CD4-positive, CD25-positive, alpha-beta regulatory T cell (primary cell): ENCODE results near the gene MRTFB. TPM values are rescaled to one million over a fixed set of nuclear protein-coding genes. Genes with fewer than 3 reads are reported as not detected.

Source experiments
- ATAC-seq, 2 donors: fragments of 150-1000 bp; cut with Tn5 transposase; one replicate each; pipeline ENCODE4 v1.10.0; 2021; ENCODE audit warnings: low read depth in 2 of 2, moderate number of reproducible peaks in 2 of 2, moderate library complexity in 1 of 2
- DNase-seq, 3 donors: peaks; one replicate each; pipeline versions ENCODE4 v3.0.0 to v3.0.0-alpha.2; 2012 to 2022; ENCODE audit warnings: mixed read lengths in 1 of 3
- H3K27ac ChIP-seq: one replicate; pipeline ENCODE4 v1.7.0; 2013; ENCODE audit warnings: mild to moderate bottlenecking, low read length; ENCODE audit not compliant: insufficient read depth, poor library complexity, severe bottlenecking
- H3K27me3 ChIP-seq: one replicate; pipeline ENCODE4 v1.7.0; 2013; ENCODE audit warnings: low read length; ENCODE audit not compliant: control insufficient read depth, insufficient read depth
- H3K36me3 ChIP-seq: one replicate; pipeline ENCODE4 v1.7.0; 2013; ENCODE audit warnings: mild to moderate bottlenecking, low read length, moderate library complexity; ENCODE audit not compliant: control insufficient read depth, insufficient read depth
- H3K4me1 ChIP-seq: 2 replicates; pipeline ENCODE4 v1.7.0; 2013; ENCODE audit warnings: mild to moderate bottlenecking, low read length; ENCODE audit not compliant: insufficient read depth, control insufficient read depth, poor library complexity, severe bottlenecking
- H3K4me3 ChIP-seq: one replicate; pipeline ENCODE4 v1.7.0; 2013; ENCODE audit warnings: low read depth, mild to moderate bottlenecking, low read length, moderate library complexity
- H3K9me3 ChIP-seq, 2 experiments: 1 replicate in 1 of 2; 2 replicates in 1 of 2; pipeline ENCODE4 v1.7.0; 2013; ENCODE audit warnings: low read length in 2 of 2, mild to moderate bottlenecking in 1 of 2, moderate library complexity in 1 of 2; ENCODE audit not compliant: control insufficient read depth in 2 of 2
- H3K27ac Mint-ChIP-seq, 3 donors: one replicate each; pipeline ENCODE4 v1.8.0; 2020 to 2022; ENCODE audit warnings: mild to moderate bottlenecking in 3 of 3, mixed read lengths in 3 of 3, moderate library complexity in 2 of 3
- H3K27me3 Mint-ChIP-seq: one replicate; pipeline ENCODE4 v1.8.0; 2022; ENCODE audit warnings: mild to moderate bottlenecking, mixed read lengths
- H3K36me3 Mint-ChIP-seq: one replicate; pipeline ENCODE4 v1.8.0; 2020; ENCODE audit warnings: mixed read lengths
- H3K4me1 Mint-ChIP-seq, 4 donors: one replicate each; pipeline ENCODE4 v1.8.0; 2020 to 2022; ENCODE audit warnings: mixed read lengths in 4 of 4, mild to moderate bottlenecking in 1 of 4
- H3K4me3 Mint-ChIP-seq, 4 donors: one replicate each; pipeline ENCODE4 v1.8.0; 2020 to 2022; ENCODE audit warnings: mild to moderate bottlenecking in 4 of 4, mixed read lengths in 4 of 4, moderate library complexity in 3 of 4
- H3K9me3 Mint-ChIP-seq, 7 donors: one replicate each; pipeline ENCODE4 v1.8.0; 2020 to 2022; ENCODE audit warnings: mixed read lengths in 7 of 7, mild to moderate bottlenecking in 3 of 7, moderate library complexity in 2 of 7
- polyA plus RNA-seq, 4 donors: library from polyadenylated mRNA; unstranded; fragments of 300-500 nt; fragmentation: Illumina TruSeq; gene quantifications; one replicate each; pipeline ENCODE4 v1.2.3, GENCODE V29; 2021
- total RNA-seq: library from RNA; stranded (reverse); gene quantifications from one replicate; pipeline ENCODE4 v1.2.3, GENCODE V29; 2022

Gene MRTFB
- total and polyA plus RNA-seq, 5 donors from 2014 or later = 3.2 to 21.9 (median 4.4) TPM

GRCh38 chr16:14203166-14203565, 132.0 kb downstream of the MRTFB start:
- peaks cover 21% of the 10 kb centered on the region for H3K36me3 Mint-ChIP-seq
- no peak overlapping the region for H3K27ac ChIP-seq
- H3K4me1 ChIP-seq = no peaks in the 10 kb centered on the region
- no peak overlapping the region for H3K4me3 ChIP-seq
- peaks cover 4 to 9% (median 7%) of the 10 kb centered on the region in 4 donors for H3K4me1 Mint-ChIP-seq
- peaks cover 0 to 3% (median 0%) of the 10 kb centered on the region in 7 donors for H3K9me3 Mint-ChIP-seq
- H3K4me3 Mint-ChIP-seq = no peak overlapping the region
- no peaks in the 10 kb centered on the region for H3K27me3 ChIP-seq
- no peaks in the 10 kb centered on the region for H3K9me3 ChIP-seq
- no peak for DNase-seq
- H3K27me3 Mint-ChIP-seq = no peaks in the 10 kb centered on the region
- H3K27ac Mint-ChIP-seq = no peak overlapping the region
- no peak for ATAC-seq
- H3K36me3 ChIP-seq = no peaks in the 10 kb centered on the region

- Histone ChIP-seq H3K27me3 (no peaks in the 10 kb centered on the region), H3K27ac (no peak overlapping the region), H3K4me3 (no peak overlapping the region), H3K9me3 (no peaks in the 10 kb centered on the region), H3K36me3 (no peaks in the 10 kb centered on the region), H3K4me1 (no peaks in the 10 kb centered on the region)
- Mint-ChIP-seq H3K4me3 (no peak overlapping the region), H3K4me1 (peaks cover 0 to 8% (median 2%) of the 10 kb centered on the region in 4 donors), H3K9me3 (peaks cover 0 to 3% (median 0%) of the 10 kb centered on the region in 7 donors), H3K36me3 (peaks cover 14% of the 10 kb centered on the region), H3K27me3 (no peaks in the 10 kb centered on the region), H3K27ac (no peak overlapping the region)
- ATAC-seq (no peak), DNase-seq (peak in 1 of 3 donors; percentile 12)
Observed at GRCh38 chr16:14205666-14206065, 134.5 kb downstream of the MRTFB start.

- Histone ChIP-seq H3K4me1 (no peaks in the 10 kb centered on the region), H3K4me3 (no peak overlapping the region), H3K9me3 (no peaks in the 10 kb centered on the region), H3K27me3 (no peaks in the 10 kb centered on the region), H3K36me3 (peaks cover 7% of the 10 kb centered on the region), H3K27ac (no peak overlapping the region)
- ATAC-seq (no peak), DNase-seq (no peak)
- Mint-ChIP-seq H3K27ac (no peak overlapping the region), H3K36me3 (peaks cover 33% of the 10 kb centered on the region), H3K4me3 (no peak overlapping the region), H3K9me3 (no peaks in the 10 kb centered on the region), H3K4me1 (no peaks in the 10 kb centered on the region), H3K27me3 (no peaks in the 10 kb centered on the region)
Observed at GRCh38 chr16:14211856-14212543, 140.9 kb downstream of the MRTFB start.

GRCh38 chr16:14215941-14216340, 144.8 kb downstream of the MRTFB start:
- peaks cover 58% of the 10 kb centered on the region for H3K36me3 Mint-ChIP-seq
- no peaks in the 10 kb centered on the region for H3K9me3 ChIP-seq
- no peaks in the 10 kb centered on the region for H3K4me1 Mint-ChIP-seq
- H3K27me3 Mint-ChIP-seq = no peaks in the 10 kb centered on the region
- H3K27ac Mint-ChIP-seq = no peak overlapping the region
- no peaks in the 10 kb centered on the region for H3K27me3 ChIP-seq
- peaks cover 16% of the 10 kb centered on the region for H3K36me3 ChIP-seq
- H3K4me1 ChIP-seq = no peaks in the 10 kb centered on the region
- no peaks in the 10 kb centered on the region for H3K9me3 Mint-ChIP-seq
- H3K4me3 Mint-ChIP-seq = no peak overlapping the region
- H3K27ac ChIP-seq = no peak overlapping the region
- DNase-seq (no peak), ATAC-seq (no peak)
- H3K4me3 ChIP-seq = no peak overlapping the region

- H3K27ac Mint-ChIP-seq = no peak overlapping the region
- peaks cover 0 to 2% (median 0%) of the 10 kb centered on the region in 7 donors for H3K9me3 Mint-ChIP-seq
- H3K4me1 Mint-ChIP-seq = peaks cover 0 to 5% (median 3%) of the 10 kb centered on the region in 4 donors
- H3K4me3 Mint-ChIP-seq = no peak overlapping the region
- ATAC-seq (no peak), DNase-seq (no peak)
- Histone ChIP-seq H3K4me3 (no peak overlapping the region), H3K4me1 (no peaks in the 10 kb centered on the region), H3K27ac (no peak overlapping the region), H3K9me3 (no peaks in the 10 kb centered on the region), H3K36me3 (peaks cover 12% of the 10 kb centered on the region), H3K27me3 (no peaks in the 10 kb centered on the region)
- no peaks in the 10 kb centered on the region for H3K27me3 Mint-ChIP-seq
- H3K36me3 Mint-ChIP-seq = peaks cover 67% of the 10 kb centered on the region
Observed at GRCh38 chr16:14219983-14220382, 148.9 kb downstream of the MRTFB start.

GRCh38 chr16:14223632-14224031, 152.5 kb downstream of the MRTFB start:
- Mint-ChIP-seq H3K9me3 (peaks cover 0 to 2% (median 0%) of the 10 kb centered on the region in 7 donors), H3K4me3 (no peak overlapping the region), H3K4me1 (peaks cover 0 to 5% (median 3%) of the 10 kb centered on the region in 4 donors), H3K36me3 (peaks cover 59% of the 10 kb centered on the region), H3K27me3 (no peaks in the 10 kb centered on the region), H3K27ac (no peak overlapping the region)
- H3K4me1 ChIP-seq = no peaks in the 10 kb centered on the region
- ATAC-seq = no peak
- no peak for DNase-seq
- no peaks in the 10 kb centered on the region for H3K9me3 ChIP-seq
- H3K27me3 ChIP-seq = no peaks in the 10 kb centered on the region
- peaks cover 6% of the 10 kb centered on the region for H3K36me3 ChIP-seq
- no peak overlapping the region for H3K27ac ChIP-seq
- no peak overlapping the region for H3K4me3 ChIP-seq

- Mint-ChIP-seq H3K36me3 (peaks cover 46% of the 10 kb centered on the region), H3K4me1 (peaks cover 0 to 5% (median 3%) of the 10 kb centered on the region in 4 donors), H3K27ac (no peak overlapping the region), H3K27me3 (no peaks in the 10 kb centered on the region), H3K9me3 (peaks cover 0 to 2% (median 0%) of the 10 kb centered on the region in 7 donors), H3K4me3 (no peak overlapping the region)
- no peak overlapping the region for H3K4me3 ChIP-seq
- H3K27me3 ChIP-seq = no peaks in the 10 kb centered on the region
- no peaks in the 10 kb centered on the region for H3K4me1 ChIP-seq
- H3K36me3 ChIP-seq = peaks cover 3% of the 10 kb centered on the region
- no peaks in the 10 kb centered on the region for H3K9me3 ChIP-seq
- DNase-seq = no peak
- no peak for ATAC-seq
- no peak overlapping the region for H3K27ac ChIP-seq
Observed at GRCh38 chr16:14225457-14225856, 154.3 kb downstream of the MRTFB start.
